GM21786 (cell line): ENCODE results near the gene EIF4E.
"Not testable (repeated sequence)": the region's sequence is repeated elsewhere in the genome, so short reads cannot be mapped to it uniquely, and the experiment has no call there.

ENCODE experiments used
- ATAC-seq: cut with Tn5 transposase; IDR thresholded peaks from one replicate; pipeline ENCODE4 v1.9.1; 2021; ENCODE audit not compliant: unreplicated experiment

The EIF4E gene

GRCh38 chr4:98928505-98929340 lies at the start of gene EIF4E:
Gene EIF4E (minus strand): TSS chr4:98929133. CDS start chr4:98929112, 21 bp downstream.
- ATAC-seq = peak; percentile 65

- ATAC-seq = no peak
These were observed 48.6 kb upstream of the EIF4E start for GRCh38 chr4:98977557-98977956.

GRCh38 chr4:98976716-98977115 lies 47.8 kb upstream of the EIF4E start:
- ATAC-seq = no peak

GRCh38 chr4:98969878-98970785 lies 41.2 kb upstream of the EIF4E start:
- no peak for ATAC-seq

GRCh38 chr4:98967786-98968329 lies 38.9 kb upstream of the EIF4E start:
- no peak for ATAC-seq

- no peak for ATAC-seq
These were observed 38.0 kb upstream of the EIF4E start for GRCh38 chr4:98966926-98967325.

- no peak for ATAC-seq
These were observed 34.9 kb upstream of the EIF4E start for GRCh38 chr4:98963538-98964433.

- ATAC-seq = no peak
These were observed 32.8 kb upstream of the EIF4E start for GRCh38 chr4:98961770-98962169.

GRCh38 chr4:98959411-98959810 lies 30.5 kb upstream of the EIF4E start:
- no peak for ATAC-seq

- ATAC-seq = peak; percentile 43
These were observed 29.1 kb upstream of the EIF4E start for GRCh38 chr4:98958065-98958464.

GRCh38 chr4:98955229-98955628 lies 26.3 kb upstream of the EIF4E start:
- ATAC-seq = no peak

GRCh38 chr4:98951710-98952109 lies 22.8 kb upstream of the EIF4E start:
- ATAC-seq = no peak

GRCh38 chr4:98950925-98951324 lies 22.0 kb upstream of the EIF4E start:
- ATAC-seq = no peak

- no peak for ATAC-seq
These were observed 17.4 kb upstream of the EIF4E start for GRCh38 chr4:98946359-98946758.

- peak; percentile 65 for ATAC-seq
These were observed 16.4 kb upstream of the EIF4E start for GRCh38 chr4:98945297-98945850.

GRCh38 chr4:98939892-98940298 lies 11.0 kb upstream of the EIF4E start:
- no peak for ATAC-seq

GRCh38 chr4:98939438-98939837 lies 10.5 kb upstream of the EIF4E start:
- ATAC-seq = no peak

GRCh38 chr4:98937986-98938720 lies 9.2 kb upstream of the EIF4E start:
- no peak for ATAC-seq

- ATAC-seq = no peak
These were observed 6.7 kb upstream of the EIF4E start for GRCh38 chr4:98935633-98936032.

GRCh38 chr4:98934851-98935250 lies 5.9 kb upstream of the EIF4E start:
- ATAC-seq = not testable (repeated sequence)
